GM18505 (cell line): Measurements from ENCODE around the gene RBFOX1.

ENCODE experiments used
- ATAC-seq: cut with Tn5 transposase; IDR thresholded peaks from one replicate; pipeline ENCODE4 v1.9.1; 2021; ENCODE audit not compliant: unreplicated experiment
- POLR2A ChIP-seq: IDR thresholded peaks from 4 replicates; pipeline ENCODE4 v1.6.1; 2011; ENCODE audit warnings: borderline replicate concordance; ENCODE audit not compliant: insufficient read depth, insufficient read length; ENCODE audit errors: extremely low read depth

RBFOX1 gene

GRCh38 chr16:7579454-7579853 lies 246.8 kb downstream of the RBFOX1 start:
- no peak for ATAC-seq
- no peak for TF ChIP-seq POLR2A

GRCh38 chr16:7581175-7581574 lies 248.5 kb downstream of the RBFOX1 start:
- no peak for ATAC-seq
- TF ChIP-seq POLR2A: no peak

DNA sequence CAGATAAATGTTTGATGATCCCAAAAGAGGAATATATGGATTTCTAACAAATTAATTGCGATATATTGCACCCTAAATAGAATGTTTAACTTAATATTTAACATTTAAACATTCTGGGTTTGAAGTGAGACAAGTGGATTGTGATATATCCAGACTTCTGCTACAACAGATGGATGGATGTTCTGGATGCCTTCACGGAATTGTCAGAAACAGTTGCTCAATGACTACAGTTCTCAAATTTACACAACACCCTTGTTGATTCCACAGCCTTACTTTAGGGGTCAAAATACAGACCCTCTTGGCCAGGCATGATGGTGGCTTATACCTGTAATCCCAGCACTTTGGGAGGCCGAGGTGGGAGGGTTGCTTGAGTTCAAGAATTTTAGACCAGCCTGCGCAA lies 250.8 kb downstream of the RBFOX1 start:
- no peak for TF ChIP-seq POLR2A
- ATAC-seq: no peak

DNA sequence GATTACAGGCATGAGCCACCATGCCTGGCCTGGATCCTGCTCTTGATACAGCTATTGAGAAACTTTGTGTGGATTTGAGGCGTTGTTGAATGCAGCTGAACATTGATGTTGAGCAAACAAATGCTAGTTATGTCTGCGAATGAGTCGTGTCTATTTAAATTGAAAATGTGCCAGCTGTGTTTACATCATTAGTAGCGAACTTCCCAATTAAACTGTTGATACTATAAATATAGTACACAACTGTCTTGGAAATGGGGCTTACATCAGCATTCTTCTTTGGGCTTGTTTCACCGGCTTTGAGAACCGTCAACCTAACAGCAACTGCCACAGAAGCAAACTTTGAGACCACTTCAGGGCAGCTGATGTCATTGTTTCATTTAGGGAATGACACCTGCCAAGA lies 251.9 kb downstream of the RBFOX1 start:
- TF ChIP-seq POLR2A: no peak
- ATAC-seq: no peak

- TF ChIP-seq POLR2A: no peak
- no peak for ATAC-seq
Measured at GRCh38 chr16:7585705-7586104, 253.1 kb downstream of the RBFOX1 start.

GRCh38 chr16:7590934-7591333 lies 258.3 kb downstream of the RBFOX1 start:
- ATAC-seq: no peak
- no peak for TF ChIP-seq POLR2A

- no peak for TF ChIP-seq POLR2A
- ATAC-seq: no peak
Measured at GRCh38 chr16:7596308-7596707, 263.7 kb downstream of the RBFOX1 start.

DNA sequence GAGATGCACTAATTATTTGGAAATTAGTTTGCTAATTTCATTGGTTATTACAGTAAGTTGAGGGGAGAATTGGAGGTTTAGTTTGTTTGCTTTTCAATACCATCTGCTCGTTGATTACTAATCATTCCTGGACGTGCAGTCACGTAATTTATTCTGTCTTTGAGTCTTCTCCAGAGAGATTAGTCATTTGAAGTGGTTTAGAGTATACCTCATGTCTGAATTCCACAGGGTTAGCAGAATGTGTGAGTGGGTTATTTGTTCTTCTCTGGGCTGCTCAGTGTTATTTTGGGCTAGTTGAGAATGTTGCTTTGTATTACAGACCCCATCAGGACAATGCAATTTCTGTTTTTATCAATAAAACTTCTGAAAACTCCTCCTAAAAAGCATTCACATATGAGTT lies 265.0 kb downstream of the RBFOX1 start:
- ATAC-seq: no peak
- no peak for TF ChIP-seq POLR2A

GRCh38 chr16:7601100-7601499 lies 268.5 kb downstream of the RBFOX1 start:
- no peak for ATAC-seq
- no peak for TF ChIP-seq POLR2A

GRCh38 chr16:7602291-7602950 lies 269.8 kb downstream of the RBFOX1 start:
- no peak for TF ChIP-seq POLR2A
- ATAC-seq: no peak

- ATAC-seq: no peak
- no peak for TF ChIP-seq POLR2A
Measured at GRCh38 chr16:7605812-7606211, 273.2 kb downstream of the RBFOX1 start.

GRCh38 chr16:7612671-7613070 lies 280.0 kb downstream of the RBFOX1 start:
- no peak for ATAC-seq
- no peak for TF ChIP-seq POLR2A

DNA sequence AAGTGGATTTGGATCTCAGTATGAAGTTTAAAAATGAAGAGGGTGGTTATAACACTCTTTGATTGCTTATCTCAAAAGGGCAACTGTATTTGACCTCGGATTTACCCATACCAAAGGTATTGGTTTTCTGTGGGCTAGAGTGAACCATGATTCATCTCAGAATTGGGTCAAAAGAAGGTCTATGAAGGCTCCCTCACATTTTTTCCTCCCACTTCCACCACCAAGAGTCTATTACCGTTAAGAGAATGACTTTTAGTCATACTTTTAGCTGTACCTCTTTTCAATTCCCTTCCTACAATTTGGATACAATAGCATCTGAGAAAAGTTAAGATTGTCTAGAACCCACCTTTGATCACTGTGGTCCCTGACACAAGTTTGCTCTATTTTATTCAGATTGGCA lies 280.9 kb downstream of the RBFOX1 start:
- no peak for TF ChIP-seq POLR2A
- ATAC-seq: no peak

DNA sequence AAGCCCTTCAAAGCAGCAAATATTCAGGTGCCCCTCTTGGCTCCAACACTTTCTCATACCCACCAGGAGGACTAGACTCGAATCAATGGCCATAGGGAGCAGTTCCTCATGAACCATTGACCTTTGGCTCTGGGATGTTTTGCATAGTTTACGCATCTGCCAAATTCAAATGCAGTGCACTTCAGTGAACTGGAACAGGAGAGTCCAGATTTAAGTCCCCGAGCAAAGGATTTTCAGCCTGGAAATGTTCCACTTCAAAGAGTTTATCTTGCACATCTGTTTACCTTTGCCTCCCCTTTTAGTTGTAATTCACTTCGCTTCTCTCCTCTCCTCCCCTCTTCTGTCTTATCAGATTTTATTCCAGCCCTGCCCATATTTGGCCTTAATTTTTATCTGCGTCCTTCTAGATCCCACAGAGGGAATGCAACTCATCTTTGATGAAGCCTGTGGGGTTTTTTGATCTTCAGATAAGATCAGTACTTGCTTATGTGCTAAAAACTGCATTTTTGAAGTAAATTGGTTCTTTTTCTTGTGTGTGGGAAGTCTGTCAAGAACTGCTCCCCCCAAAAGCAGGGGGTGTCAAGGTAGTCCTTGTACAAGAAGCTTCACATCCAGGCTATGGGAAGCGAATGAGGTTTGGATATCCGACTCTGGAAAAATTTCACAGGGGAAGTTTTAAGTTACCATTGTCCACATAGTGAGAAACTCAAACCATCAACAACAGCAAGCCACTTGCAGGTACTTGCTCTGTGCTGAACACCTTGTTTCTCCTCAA lies 281.6 kb downstream of the RBFOX1 start:
- TF ChIP-seq POLR2A: no peak
- no peak for ATAC-seq
